ENCODE results near the gene FAM76A. TPM values are rescaled to one million over a fixed set of nuclear protein-coding genes. Genes with fewer than 3 reads are reported as not detected.

Gene FAM76A
- total and polyA plus RNA-seq, 9 of the 15 experiments (the other 6 are each of a cell fraction or from before 2014, with no cell fraction given) = 9.5 to 14.6 (median 11.4) TPM

GRCh38 chr1:27726173-27727044, 648 bp downstream of the FAM76A start (continued):
- TF ChIP-seq ZNF324 (CRISPR knock-in tag; IDR thresholded peaks at IDR 0.05) (no peak), PBX2 (CRISPR knock-in tag; IDR thresholded peaks at IDR 0.05; ENCODE audit: low read depth) (no peak), PBX2 (tag; conservative IDR thresholded peaks at IDR 0.05; ENCODE audit: low read depth) (no peak), KLF6 (CRISPR knock-in tag; IDR thresholded peaks at IDR 0.05; ENCODE audit: borderline replicate concordance) (no peak), ARID3A (IDR thresholded peaks at IDR 0.05; ENCODE audit: borderline replicate concordance, low read depth, low read length) (no peak), ZBTB43 (CRISPR knock-in tag; IDR thresholded peaks at IDR 0.05) (no peak), RBM25 (IDR thresholded peaks at IDR 0.05; ENCODE audit: low read depth, low read length, severe bottlenecking) (no peak), ILF3 (IDR thresholded peaks at IDR 0.05; ENCODE audit: borderline replicate concordance) (no peak; the same call in 1 of the 2 replicates), ZNF395 (CRISPR knock-in tag; IDR thresholded peaks at IDR 0.05) (peak; percentile 49; the same call in 1 of the 2 replicates), HNRNPH1 (optimal IDR thresholded peaks at IDR 0.05; ENCODE audit: low read depth, low read length) (no peak), CTCFL (IDR thresholded peaks at IDR 0.05; ENCODE audit: borderline replicate concordance, insufficient read depth, low read depth, low read length, poor library complexity, severe bottlenecking) (no peak), FOXA3 (CRISPR knock-in tag; conservative IDR thresholded peaks at IDR 0.05 in 1 of 2, IDR thresholded peaks at IDR 0.05 in 1 of 2) (no peak), ZNF584 (CRISPR knock-in tag; IDR thresholded peaks at IDR 0.05; ENCODE audit: low read depth) (no peak), MLX (CRISPR knock-in tag; conservative IDR thresholded peaks at IDR 0.05) (no peak), PHB (CRISPR knock-in tag; IDR thresholded peaks at IDR 0.05) (no peak)

Data from K562 (cell line).